GM19193 (cell line): ENCODE measurements around the gene GPER1.
A peak's percentile ranks its signal among the peaks of the same experiment; 100 is the strongest.

Source experiments
- POLR2A ChIP-seq: IDR thresholded peaks from 4 replicates; pipeline ENCODE4 v1.6.1; 2011; ENCODE audit not compliant: insufficient read depth, insufficient read length; ENCODE audit errors: extremely low read depth

Gene GPER1

GRCh38 chr7:1059200-1060091, 28.5 kb upstream of the GPER1 start:
- TF ChIP-seq POLR2A = no peak

GRCh38 chr7:1060315-1061072, 27.4 kb upstream of the GPER1 start:
- TF ChIP-seq POLR2A = no peak

- TF ChIP-seq POLR2A = no peak
Observed at GRCh38 chr7:1061180-1061579, 26.7 kb upstream of the GPER1 start.

- peak; percentile 41 for TF ChIP-seq POLR2A
Observed at GRCh38 chr7:1062296-1063294, 25.3 kb upstream of the GPER1 start.

- no peak for TF ChIP-seq POLR2A
Observed at GRCh38 chr7:1063361-1063760, 24.6 kb upstream of the GPER1 start.

GRCh38 chr7:1064581-1064980, 23.3 kb upstream of the GPER1 start:
- no peak for TF ChIP-seq POLR2A

GRCh38 chr7:1065263-1065584, 22.7 kb upstream of the GPER1 start:
- no peak for TF ChIP-seq POLR2A

- TF ChIP-seq POLR2A = no peak
Observed at GRCh38 chr7:1065585-1066241, 22.2 kb upstream of the GPER1 start.

- TF ChIP-seq POLR2A = no peak
Observed at GRCh38 chr7:1066242-1066588, 21.7 kb upstream of the GPER1 start.

- TF ChIP-seq POLR2A = no peak
Observed at GRCh38 chr7:1068013-1068412, 19.9 kb upstream of the GPER1 start.

GRCh38 chr7:1068619-1069018, 19.3 kb upstream of the GPER1 start:
- TF ChIP-seq POLR2A = no peak

- TF ChIP-seq POLR2A = no peak
Observed at GRCh38 chr7:1070544-1071011, 17.3 kb upstream of the GPER1 start.

- TF ChIP-seq POLR2A = no peak
Observed at GRCh38 chr7:1071731-1072254, 16.1 kb upstream of the GPER1 start.
